Endothelial cell (in vitro differentiated cells): ENCODE data around the gene LRCH3. TPM values are rescaled to one million over a fixed set of nuclear protein-coding genes. Genes with fewer than 3 reads are reported as not detected.
A peak's percentile ranks its signal among the peaks of the same experiment; 100 is the strongest.

Experiments used
- DNase-seq: peaks from one replicate; pipeline ENCODE4 v3.0.0; 2021; ENCODE audit warnings: low spot score
- H3K27ac Mint-ChIP-seq: one replicate; pipeline ENCODE4 v1.8.0; 2021; ENCODE audit warnings: mixed read lengths, inconsistent platforms; ENCODE audit not compliant: unreplicated experiment
- H3K27me3 Mint-ChIP-seq: one replicate; pipeline ENCODE4 v1.8.0; 2021; ENCODE audit warnings: mild to moderate bottlenecking, moderate library complexity, mixed read lengths, inconsistent platforms; ENCODE audit not compliant: unreplicated experiment
- H3K36me3 Mint-ChIP-seq: one replicate; pipeline ENCODE4 v1.8.0; 2021; ENCODE audit warnings: mild to moderate bottlenecking, low read depth, mixed read lengths, inconsistent platforms; ENCODE audit not compliant: unreplicated experiment
- H3K4me1 Mint-ChIP-seq: one replicate; pipeline ENCODE4 v1.8.0; 2021; ENCODE audit warnings: mild to moderate bottlenecking, mixed read lengths, inconsistent platforms; ENCODE audit not compliant: unreplicated experiment
- H3K4me3 Mint-ChIP-seq: one replicate; pipeline ENCODE4 v1.8.0; 2021; ENCODE audit warnings: mild to moderate bottlenecking, mixed read lengths, inconsistent platforms; ENCODE audit not compliant: unreplicated experiment
- H3K9me3 Mint-ChIP-seq: one replicate; pipeline ENCODE4 v1.8.0; 2021; ENCODE audit warnings: mixed read lengths, inconsistent platforms; ENCODE audit not compliant: unreplicated experiment
- CTCF ChIP-seq: fragments of 200-600 bp; sonication (generic); IDR thresholded peaks from one replicate; pipeline ENCODE4 v1.5.0; 2021; ENCODE audit warnings: antibody characterized with exemption; ENCODE audit not compliant: unreplicated experiment
- long read RNA-seq: library from polyadenylated mRNA; unstranded; transcript quantifications from one replicate; pipeline ENCODE4 v2.0.0, GENCODE V29; 2020; ENCODE audit not compliant: unreplicated experiment
- total RNA-seq: library from RNA; stranded (reverse); fragmentation: NEBNext Ultra II Directional; extraction: Animal tissue kit (Norgen Biotek cat#: 25700); gene quantifications from one replicate; pipeline ENCODE4 v1.2.1, GENCODE V29; 2021; ENCODE audit not compliant: unreplicated experiment

LRCH3 gene
- total RNA-seq: 62.2 TPM
- long read RNA-seq, partial matches to known transcripts: 0 of 12 reads
- long read RNA-seq, other reads (novel, unspliced or antisense): 10 of 12 reads

- H3K9me3 Mint-ChIP-seq: no peaks in the 10 kb centered on the region
- peaks cover 10% of the 10 kb centered on the region for H3K36me3 Mint-ChIP-seq
- TF ChIP-seq CTCF: no peak
- peak within 1 kb of the TSS; percentile 95 for H3K27ac Mint-ChIP-seq
- peak within 1 kb of the TSS; percentile 100 for H3K4me3 Mint-ChIP-seq
- DNase-seq: peak; percentile 95
- H3K27me3 Mint-ChIP-seq: peaks cover 4% of the 10 kb centered on the region
- peaks cover 24% of the 10 kb centered on the region for H3K4me1 Mint-ChIP-seq
Observed at GRCh38 chr3:197791113-197791891, at the start of gene LRCH3. TSS of gene LRCH3 (plus strand) at chr3:197791254. CDS start at chr3:197791279, 25 bp downstream.

GRCh38 chr3:197742787-197743186 lies 48.3 kb upstream of the LRCH3 start:
- no peak overlapping the region for H3K27ac Mint-ChIP-seq
- no peak for TF ChIP-seq CTCF
- H3K36me3 Mint-ChIP-seq: no peaks in the 10 kb centered on the region
- H3K27me3 Mint-ChIP-seq: peaks cover 2% of the 10 kb centered on the region
- H3K9me3 Mint-ChIP-seq: no peaks in the 10 kb centered on the region
- DNase-seq: no peak
- H3K4me3 Mint-ChIP-seq: no peak overlapping the region
- no peaks in the 10 kb centered on the region for H3K4me1 Mint-ChIP-seq

DNA sequence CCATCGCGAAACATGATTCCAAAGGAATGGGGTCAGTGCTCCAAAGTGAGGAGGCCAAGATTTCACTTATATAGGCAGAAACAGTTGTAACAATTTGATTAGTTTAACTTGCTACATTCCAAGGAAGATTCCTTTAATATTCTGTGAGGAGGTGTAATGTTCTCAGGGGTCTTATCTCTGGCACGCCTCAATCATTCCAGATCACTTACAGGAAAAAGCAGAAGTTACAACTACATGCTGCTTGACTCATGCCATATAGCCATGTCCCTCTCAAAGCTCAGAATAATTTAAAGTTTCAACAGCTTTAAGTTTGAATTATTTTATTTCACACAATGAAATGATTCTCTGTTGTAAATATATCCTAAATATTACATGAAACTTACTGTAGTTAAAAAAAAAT lies 44.8 kb upstream of the LRCH3 start:
- TF ChIP-seq CTCF: no peak
- Mint-ChIP-seq H3K27ac (no peak overlapping the region), H3K4me1 (peaks cover 11% of the 10 kb centered on the region), H3K9me3 (no peaks in the 10 kb centered on the region), H3K27me3 (no peaks in the 10 kb centered on the region), H3K36me3 (peaks cover 9% of the 10 kb centered on the region), H3K4me3 (no peak overlapping the region)
- DNase-seq: no peak

DNA sequence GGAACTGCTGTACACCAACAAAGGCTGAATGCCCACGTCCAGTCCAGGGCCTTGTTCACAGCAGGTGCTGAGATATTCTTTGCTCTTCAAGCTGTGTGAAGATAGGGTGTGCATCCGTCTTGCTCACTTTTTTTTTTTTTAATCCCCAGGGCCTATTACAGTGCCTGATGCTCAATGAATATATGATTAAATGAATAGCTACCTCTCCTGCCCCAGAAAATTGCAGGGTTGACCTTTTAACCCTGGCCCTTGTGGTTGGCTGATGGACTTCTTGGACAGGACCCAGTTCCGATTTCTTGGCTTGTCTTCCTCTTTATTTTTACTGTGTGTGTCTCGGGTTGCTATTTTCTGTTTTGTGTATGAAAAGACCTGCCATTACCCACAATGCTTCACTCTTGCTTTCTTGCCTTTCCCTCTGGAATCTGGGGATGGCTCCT lies 44.2 kb upstream of the LRCH3 start:
- Mint-ChIP-seq H3K27me3 (no peaks in the 10 kb centered on the region), H3K27ac (no peak overlapping the region), H3K4me3 (no peak overlapping the region), H3K4me1 (peaks cover 14% of the 10 kb centered on the region), H3K9me3 (no peaks in the 10 kb centered on the region), H3K36me3 (peaks cover 9% of the 10 kb centered on the region)
- TF ChIP-seq CTCF: no peak
- DNase-seq: no peak
